GM18519 (cell line): ENCODE results near the gene SLC66A3.
"Not testable (repeated sequence)": the region's sequence is repeated elsewhere in the genome, so short reads cannot be mapped to it uniquely, and the experiment has no call there.

Source experiments
- ATAC-seq: cut with Tn5 transposase; IDR thresholded peaks from one replicate; pipeline ENCODE4 v1.9.1; 2021; ENCODE audit warnings: mild to moderate bottlenecking, moderate library complexity; ENCODE audit not compliant: unreplicated experiment, low FRiP score

SLC66A3 gene

DNA sequence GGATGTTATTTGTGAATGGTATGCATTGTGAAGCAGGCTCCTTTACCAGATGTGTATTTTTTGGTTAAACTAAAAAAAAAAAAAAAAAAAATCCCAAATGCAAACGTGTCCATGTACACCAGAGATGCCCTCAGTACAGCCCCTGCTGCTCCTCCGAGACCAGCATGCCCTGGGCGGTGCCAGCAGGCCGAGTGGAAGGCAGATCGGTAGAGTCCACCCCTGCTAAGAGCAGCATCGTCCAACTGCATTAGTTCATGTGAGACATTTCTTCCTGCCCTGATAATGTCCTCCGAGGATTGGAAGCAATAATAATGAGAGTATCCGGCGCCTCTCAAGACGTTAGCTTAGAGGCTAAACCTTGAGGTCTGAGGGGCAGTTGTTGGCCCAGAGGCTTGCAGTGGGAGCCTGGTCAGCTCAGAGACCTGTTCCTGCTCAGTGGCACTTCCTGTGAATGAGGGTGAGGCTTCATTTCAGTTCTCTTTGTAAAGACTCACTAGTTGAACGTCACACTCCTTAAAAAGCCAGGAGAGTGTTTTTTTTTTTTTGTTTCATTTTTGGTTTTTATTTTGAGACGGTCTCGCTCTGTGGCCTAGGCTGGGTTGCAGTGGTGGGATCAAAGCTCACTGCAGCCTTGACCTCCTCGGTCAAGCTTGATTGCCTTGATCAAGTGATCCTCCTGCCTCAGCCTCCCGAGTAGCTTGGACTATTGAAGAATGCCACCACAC is 5.6 kb downstream of the SLC66A3 start:
- ATAC-seq: no peak

DNA sequence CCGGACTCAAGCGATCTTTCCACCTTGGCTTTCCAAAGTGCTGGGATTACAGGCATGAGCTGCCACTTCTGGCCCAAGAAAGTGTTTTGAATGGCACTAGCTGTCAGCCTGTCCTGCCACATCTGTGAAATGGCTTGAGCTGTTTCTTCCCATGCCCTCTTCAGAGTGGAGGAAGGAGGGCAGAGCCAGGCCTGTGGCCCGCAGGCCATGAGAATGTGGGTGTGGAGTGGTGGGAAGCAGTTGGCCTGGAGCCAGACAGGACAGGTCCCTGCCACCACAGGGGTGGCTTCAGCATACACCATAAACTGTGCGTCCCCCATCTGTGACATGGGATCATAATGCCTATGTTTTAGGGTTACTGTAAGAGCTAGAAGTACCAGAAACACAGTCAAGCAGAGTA is 6.5 kb downstream of the SLC66A3 start:
- ATAC-seq: no peak

DNA sequence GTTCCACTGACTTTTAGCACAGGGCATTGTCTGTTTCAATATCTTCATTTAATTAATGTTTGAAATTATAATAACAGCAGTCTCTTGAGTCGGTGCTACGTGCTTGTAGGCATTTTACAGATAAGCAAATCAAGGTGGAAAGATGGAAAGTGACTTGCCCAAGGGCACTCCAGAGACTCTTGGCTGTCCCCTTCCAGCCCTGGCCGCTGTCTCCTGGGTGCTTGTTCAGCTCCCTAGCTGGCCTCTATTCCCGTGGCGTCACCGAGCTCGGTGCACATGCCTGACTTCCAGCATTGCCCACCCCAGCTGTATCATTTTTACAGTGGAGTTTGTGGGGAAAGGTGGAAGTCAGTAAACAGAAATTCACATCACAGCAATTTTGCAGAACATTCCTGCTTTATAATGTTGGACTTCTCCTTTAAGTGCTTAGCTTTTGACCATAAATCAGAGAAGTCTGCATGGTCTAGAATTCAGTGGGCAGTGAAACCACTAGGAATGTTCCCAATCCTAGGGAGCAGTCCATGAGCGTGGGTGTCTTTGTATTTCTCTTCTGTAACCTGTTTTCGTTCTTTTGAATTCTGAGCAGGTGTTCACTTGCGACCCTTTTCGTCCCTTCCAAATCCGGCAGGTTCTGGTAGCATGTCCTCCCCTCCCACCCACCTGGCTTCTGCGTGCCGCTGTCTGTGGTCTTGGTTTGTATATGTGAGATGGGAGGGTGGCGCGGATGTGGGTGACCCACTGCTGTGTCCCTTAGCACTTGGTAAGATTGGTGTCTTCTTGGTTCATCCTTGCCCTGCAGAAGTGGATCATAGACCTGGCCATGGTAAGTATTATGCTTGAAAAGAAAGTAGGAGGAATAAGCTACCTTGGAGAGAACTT is 8.4 kb downstream of the SLC66A3 start:
- no peak for ATAC-seq

DNA sequence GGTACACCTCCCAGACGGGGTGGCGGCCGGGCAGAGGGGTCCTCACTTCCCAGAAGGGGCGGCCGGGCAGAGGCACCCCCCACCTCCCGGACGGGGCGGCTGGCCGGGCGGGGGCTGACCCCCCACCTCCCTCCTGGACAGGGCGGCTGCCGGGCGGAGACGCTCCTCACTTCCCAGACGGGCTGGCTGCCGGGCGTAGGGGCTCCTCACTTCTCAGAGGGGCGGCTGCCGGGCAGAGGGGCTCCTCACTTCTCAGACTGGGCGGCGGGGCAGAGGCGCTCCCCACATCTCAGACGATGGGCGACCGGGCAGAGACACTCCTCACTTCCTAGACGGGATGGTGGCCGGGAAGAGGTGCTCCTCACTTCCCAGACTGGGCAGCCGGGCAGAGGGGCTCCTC is 9.8 kb downstream of the SLC66A3 start:
- ATAC-seq: not testable (repeated sequence)

DNA sequence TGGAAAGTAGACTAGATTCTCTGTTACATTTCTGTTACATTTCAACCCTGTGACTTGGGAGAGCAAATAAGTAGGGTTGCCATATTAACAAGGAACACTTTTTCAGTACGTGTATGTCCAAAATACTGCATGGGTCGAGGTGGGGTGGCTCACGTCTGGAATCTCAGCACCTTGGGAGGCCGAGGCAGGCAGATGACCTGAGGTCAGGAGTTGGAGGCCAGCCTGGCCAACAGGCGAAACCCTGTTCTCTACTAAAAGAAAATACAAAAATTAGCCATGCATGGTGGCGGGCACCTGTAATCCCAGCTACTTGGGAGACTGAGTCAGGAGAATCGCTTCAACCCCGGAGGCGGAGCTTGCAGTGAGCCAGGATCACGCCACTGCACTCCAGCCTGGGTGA is 11.2 kb downstream of the SLC66A3 start:
- no peak for ATAC-seq

DNA sequence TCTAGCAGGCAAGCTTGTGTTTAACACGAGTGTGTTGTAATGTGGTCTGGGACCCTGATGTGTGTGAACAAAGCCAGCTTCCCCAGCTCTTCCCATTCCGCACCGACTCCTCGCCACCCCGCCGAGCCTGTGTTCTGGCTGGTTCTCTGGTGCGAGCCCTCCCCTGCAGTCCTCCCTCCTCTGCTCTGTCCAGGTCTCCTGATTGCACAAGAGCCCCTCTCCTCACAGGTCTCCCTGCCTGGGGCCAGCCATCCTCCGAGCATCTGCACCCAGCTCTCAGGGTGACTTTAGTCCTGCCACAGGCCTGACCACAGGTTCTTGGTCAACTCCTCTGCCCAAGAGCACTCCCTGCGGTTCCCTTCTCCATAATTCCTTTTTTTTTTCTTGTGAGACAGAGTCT is 13.2 kb downstream of the SLC66A3 start:
- no peak for ATAC-seq

DNA sequence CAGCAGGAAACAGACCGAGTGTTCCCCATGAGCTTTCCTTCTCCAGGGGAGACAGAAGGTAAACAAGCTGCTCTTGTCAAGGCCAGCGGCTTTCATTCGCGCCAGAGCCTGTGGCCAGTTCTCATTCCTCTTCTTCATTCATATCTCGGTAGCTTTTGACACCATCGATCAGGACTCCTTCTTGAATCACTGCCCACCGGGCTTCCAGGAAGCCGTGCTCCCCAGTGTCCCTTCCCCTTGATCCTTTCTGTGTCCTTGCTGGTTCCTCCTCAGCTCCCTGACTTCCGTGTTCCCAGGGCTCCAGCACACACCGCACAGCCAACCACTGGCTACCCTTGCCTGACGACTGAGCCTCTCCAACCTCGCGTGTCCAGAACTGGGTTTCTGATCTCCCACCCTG is 14.1 kb downstream of the SLC66A3 start:
- no peak for ATAC-seq

DNA sequence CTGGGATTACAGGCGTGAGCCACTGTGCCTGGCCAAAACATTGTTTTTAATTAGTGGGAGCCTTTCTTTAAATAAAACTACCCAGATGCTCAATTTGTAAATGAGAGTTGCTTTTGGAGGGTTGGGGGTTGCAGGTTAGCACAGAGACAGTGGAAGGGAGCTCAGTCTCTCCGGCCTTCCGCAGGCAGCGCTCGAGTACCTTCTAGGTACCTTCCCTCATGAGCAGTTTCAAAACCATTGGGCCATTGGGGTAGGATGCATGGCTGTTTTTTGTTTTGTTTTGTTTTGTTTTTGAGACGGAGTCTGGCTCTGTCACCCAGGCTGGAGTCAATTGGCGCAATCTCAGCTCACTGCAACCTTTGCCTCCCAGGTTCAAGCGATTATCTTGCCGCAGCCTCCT is 19.0 kb downstream of the SLC66A3 start:
- ATAC-seq: no peak

DNA sequence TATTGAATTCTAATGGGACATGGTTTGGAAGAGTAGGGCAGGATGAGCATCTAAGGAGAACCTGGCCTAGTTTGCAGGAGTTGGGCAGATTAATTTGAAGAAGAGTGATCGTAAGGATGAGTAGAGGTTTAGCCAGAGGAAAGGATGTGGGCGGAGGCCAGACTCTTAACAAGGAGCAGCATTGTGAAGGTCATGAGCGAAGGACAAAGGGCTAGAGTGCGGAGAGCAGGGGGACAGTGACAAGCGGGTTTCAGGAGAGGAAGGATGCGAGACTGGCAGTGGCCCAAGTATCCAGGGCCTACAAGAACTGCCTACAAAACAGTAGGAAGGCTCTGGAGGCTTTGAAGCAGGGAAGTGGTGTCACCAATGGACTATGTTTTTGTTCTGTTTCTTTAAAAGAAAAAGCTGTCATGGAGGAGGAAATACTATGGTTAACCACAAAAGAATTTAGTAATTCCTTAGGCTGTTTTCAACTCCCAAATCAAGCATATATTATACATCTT is 20.1 kb downstream of the SLC66A3 start:
- no peak for ATAC-seq

DNA sequence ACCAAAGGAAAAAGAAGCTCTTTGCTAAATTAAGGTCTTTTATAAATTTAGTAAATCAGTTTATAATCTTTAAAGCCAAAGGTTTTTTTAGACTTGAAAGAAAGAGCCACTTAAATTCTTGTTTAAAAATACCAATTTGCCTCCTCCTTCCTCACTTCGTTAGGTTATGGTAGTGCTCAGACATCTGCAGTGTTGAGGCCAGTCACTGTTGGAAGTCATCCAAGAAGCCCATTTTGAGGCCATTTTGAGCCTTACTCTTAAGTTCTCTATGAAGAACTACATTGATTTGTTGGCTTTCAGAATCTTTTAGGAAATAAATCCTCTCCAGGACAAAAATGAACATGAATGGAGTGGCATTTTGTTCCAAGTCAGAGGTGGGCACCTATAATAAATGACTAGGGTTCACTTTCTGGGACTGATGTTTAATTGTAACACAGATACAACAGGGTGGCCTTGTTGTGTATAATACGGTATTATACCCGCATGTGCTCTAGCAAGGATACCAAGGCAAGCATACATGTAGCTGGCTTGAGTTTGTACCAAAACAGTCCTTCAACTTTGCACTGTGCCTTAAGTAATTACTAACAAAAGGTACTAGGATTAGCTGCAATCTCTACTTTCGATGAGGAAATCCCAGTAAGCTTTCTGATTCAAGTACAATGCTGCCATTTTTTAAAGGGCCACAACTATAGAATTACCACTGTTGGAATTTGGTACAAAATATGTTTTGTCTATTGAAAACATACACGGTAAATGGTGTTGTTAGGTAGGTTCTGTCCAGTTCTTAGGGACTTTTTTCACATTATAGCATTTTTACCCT is 22.8 kb downstream of the SLC66A3 start:
- ATAC-seq: no peak

DNA sequence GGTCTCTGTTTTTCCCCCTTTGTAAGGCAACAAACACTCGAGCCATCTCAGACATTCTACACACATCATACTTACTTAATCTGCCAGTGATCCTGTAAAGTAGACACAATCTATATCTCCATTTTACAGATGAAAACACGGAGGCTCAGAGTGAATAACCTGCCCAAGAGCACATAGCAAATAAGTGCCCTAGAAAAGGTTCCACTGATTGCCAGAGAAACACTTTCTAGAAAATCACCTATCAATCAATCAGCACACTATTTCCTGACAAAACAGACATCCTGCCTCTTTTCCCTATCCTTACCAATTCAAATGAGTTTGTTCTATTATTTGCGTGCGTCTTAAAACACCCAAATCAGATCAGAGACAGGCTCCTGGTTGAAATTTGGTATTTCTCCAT is 23.9 kb downstream of the SLC66A3 start:
- no peak for ATAC-seq

DNA sequence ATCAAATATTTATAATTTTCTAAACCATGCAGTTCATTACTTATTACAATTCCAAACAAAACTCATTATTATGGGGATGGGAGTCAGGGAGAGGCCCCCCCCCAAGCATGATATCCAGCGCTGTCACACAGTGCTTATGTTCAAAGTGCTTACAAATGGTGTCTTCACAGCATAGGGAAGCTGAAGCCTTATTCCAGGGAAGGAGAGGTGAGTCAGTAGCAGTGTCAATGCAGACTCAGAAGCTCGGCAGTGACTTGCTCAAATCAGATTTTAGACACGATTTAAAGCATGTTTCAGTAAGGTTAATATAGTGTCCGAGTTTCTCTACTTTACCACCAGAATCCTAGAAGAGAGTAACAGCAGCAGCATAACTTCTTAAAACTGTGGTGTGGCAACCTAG is 24.6 kb downstream of the SLC66A3 start:
- no peak for ATAC-seq

DNA sequence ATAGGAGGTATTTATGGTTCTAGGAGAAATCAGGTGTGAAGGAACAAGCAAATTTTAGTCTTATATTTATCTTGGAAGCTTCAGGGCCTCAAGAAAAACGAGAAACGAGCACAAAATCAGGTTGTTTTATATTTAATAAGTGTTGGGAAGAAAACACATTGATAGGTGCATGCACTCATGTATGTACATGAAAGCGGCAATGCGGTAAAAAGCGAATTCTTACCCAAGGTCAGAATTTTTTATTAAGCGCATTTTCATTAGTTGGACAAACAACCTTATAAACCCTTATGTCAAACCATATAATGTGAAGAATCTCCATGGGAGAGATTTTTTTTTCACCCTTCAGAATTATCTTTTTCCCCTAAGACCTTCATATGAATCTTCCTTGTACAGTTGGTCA is 25.4 kb downstream of the SLC66A3 start:
- ATAC-seq: no peak

DNA sequence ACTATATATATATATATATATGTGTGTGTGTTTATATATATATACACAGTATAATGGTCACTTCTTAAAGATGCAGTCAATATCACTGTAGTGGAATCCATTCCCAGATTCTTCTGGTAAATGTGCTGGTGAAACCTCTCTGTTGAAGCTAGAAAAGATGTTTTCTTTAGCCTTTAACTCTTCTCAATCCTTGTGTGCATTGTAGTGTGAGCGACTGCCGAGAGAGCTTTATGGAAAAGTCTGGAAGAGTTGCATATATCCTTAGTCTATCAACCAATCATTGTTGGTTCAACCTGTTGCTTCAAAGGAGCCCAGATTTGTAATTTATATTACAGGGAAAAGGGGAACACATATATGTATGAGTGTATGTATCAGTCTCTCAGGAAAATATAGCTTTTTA is 27.7 kb downstream of the SLC66A3 start:
- no peak for ATAC-seq

DNA sequence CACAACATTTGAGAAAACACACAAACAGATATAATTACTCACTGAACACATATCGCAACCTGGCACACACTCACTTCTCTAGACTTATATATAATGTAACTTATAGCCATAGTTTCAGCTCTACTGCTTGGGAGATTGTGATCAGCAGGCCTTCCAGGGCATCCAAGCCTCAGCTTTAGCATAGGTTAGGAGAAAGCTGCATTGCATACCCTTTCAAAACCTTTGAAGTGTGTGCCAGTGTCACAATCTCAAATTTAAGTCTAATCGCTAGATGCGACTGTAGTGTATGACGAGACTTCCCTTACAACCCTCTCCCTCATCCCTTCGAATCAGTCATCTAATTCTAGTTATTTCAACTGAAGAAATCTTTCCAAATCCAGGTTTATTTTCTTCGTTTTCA is 30.9 kb downstream of the SLC66A3 start:
- ATAC-seq: no peak

DNA sequence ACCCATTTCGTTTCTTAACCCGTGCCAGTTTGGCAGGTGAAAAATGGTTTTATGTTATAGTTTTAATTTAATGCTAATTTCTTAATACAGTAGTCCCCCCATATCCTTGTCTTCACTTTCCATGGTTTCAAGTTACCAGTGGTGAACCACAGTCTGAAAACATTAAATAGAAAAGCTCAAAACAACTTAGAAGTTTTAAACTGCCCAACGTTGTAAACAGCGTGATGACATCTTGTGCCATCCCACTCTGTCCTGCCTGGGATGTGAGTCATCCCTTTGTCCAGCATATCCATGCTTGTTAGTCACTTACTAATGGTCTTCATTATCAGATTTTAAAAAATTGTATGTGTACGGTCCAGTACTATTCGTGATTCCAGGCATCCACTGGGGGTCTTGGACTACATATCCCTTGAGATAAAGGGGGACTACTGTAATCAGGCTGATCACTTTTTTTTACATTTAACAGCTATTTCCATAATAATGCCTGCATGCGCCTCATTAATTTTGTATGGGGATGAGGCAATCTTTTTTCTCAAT is 31.9 kb downstream of the SLC66A3 start:
- no peak for ATAC-seq

DNA sequence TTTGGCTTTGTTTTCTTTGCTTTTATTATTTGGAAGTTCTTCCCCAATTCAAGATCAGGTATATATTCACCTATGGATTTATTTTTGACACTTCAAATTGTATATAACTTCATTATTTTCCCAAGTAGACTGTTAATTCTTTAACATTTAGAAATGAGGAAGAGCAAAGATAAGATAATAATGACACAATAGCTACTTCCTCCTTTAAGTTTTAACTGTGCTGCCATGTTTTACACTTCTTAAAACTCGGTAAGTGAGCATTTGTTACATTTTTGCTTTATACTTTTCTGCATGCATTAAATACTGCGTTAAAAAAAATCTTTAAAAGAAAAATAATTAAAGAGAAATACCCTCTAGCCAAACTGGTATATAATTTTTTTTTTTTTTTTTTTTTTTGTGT is 32.5 kb downstream of the SLC66A3 start:
- no peak for ATAC-seq

DNA sequence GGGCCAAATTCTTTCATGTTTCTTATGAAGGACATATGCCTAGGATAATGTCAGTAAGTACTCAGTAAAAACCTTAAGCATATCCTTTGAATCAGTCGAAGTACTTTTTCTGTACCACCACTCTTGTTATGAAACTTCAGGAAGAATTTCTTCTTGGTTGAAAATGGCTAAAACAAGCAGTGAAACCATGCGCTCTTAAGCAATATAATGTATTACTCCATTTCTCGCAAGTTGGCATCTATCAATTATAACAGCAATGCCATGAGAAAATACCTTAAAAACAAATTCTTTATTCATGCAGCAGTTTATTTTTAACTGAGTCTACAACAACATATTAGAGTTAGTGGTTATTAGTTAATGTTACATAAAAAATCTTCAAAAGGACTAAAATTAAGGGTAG is 41.0 kb downstream of the SLC66A3 start:
- no peak for ATAC-seq

DNA sequence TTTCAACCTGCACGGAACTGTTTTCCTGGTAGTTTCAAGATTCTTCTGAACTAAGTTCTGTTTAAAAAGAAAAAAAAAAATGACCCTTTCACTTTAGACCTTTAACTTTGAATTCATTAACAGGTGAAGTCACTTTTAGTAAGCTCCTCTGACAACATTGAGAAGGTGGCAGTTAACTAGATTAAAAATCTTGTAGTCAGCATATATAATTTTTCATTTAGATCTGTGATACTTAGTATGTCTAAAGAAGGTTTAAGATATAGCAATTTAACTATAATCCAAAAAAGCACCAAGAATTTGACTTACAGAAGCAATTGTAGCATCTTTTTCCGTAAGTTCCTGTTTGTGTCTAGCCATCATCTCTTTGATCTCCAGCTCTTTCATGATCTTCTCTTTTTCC is 45.4 kb downstream of the SLC66A3 start:
- ATAC-seq: no peak

DNA sequence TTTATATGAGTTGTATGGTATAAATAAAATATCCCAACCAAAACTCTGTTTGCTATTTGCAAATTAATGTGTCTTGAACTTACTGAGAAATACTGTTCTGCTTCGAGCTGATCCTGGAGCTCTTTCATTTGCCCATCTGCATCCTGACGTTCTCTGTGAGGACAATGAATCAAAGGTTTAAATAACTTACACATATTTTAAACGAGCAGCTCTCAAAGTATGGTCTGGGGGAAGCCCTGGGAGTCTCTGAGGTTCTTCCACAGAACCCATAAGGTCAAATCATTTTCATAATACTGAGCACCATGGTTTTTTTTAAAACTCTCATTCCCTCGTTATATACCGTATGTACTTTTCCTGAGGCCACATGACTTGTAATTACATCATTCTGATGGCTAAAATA is 46.7 kb downstream of the SLC66A3 start:
- ATAC-seq: no peak

DNA sequence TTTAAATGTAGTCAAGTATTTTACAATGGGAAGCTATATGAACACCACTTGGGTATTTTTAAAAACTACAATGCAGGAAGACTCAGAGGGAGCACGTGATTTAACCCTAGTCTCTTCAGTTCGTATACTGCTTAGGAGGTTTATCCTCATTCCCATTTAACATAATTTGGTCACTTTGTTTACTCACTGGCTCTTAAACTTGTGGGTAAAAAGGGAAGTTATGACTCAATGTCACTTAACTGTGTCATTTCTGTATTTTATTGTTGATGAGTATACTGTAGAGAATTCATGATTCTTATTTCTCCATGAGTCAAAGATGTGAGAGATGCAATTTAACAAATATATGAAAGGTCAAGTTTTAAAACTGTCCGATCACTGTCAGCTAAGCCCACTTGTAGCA is 48.2 kb downstream of the SLC66A3 start:
- ATAC-seq: no peak
